ENCODE data around the gene EEF1G.
A peak's percentile ranks its signal among the peaks of the same experiment; 100 is the strongest.
"Not testable (repeated sequence)": the region's sequence is repeated elsewhere in the genome, so short reads cannot be mapped to it uniquely, and the experiment has no call there.

The EEF1G gene

GRCh38 chr11:62552485-62553079, 21.1 kb downstream of the EEF1G start:
- Histone ChIP-seq H3K27ac (ENCODE audit: low read length, poor library complexity, severe bottlenecking) (peak overlapping the region; percentile 92), H2BK120ac (ENCODE audit: low read depth, low read length) (peak overlapping the region; percentile 84), H3K36me3 (ENCODE audit: control insufficient read depth in 1 of 2, insufficient read depth in 2 of 2, low read depth in 1 of 2, low read length in 2 of 2) (peaks cover 5 to 8% of the 10 kb centered on the region in 2 experiments), H3K14ac (ENCODE audit: low read length in 2 of 2) (peak overlapping the region in 1 of 2 experiments; percentile 50), H3K79me1 (replicated peaks; ENCODE audit: low read length, poor library complexity, severe bottlenecking) (peaks cover 13% of the 10 kb centered on the region), H2AK5ac (ENCODE audit: low read length, severe bottlenecking) (peak overlapping the region; percentile 100), H2BK15ac (ENCODE audit: low read depth, poor library complexity, severe bottlenecking) (peak overlapping the region; percentile 55), H2BK5ac (ENCODE audit: low read depth, low read length, poor library complexity, severe bottlenecking) (peak overlapping the region; percentile 93), H3K9me3 (ENCODE audit: control insufficient read depth, low read length) (no peaks in the 10 kb centered on the region), H3K4ac (ENCODE audit: low read depth in 1 of 2, low read length in 2 of 2) (peak overlapping the region; percentile 62 to 68), H2AFZ (ENCODE audit: low read depth, low read length) (no peak overlapping the region), H3K23ac (ENCODE audit: low read length in 2 of 2) (peak overlapping the region; percentile 16 to 53), H3K27me3 (ENCODE audit: control insufficient read depth in 1 of 2, insufficient read depth in 1 of 2, low read length in 2 of 2) (no peaks in the 10 kb centered on the region), H3K9ac (ENCODE audit: low read length) (peak overlapping the region; percentile 95), H3K4me2 (ENCODE audit: low read length, poor library complexity, severe bottlenecking) (peak overlapping the region; percentile 31), H4K91ac (ENCODE audit: low read length) (peak overlapping the region; percentile 92), H2BK12ac (ENCODE audit: low read length in 2 of 2) (peak overlapping the region; percentile 94 to 99), H3K18ac (ENCODE audit: low read depth in 1 of 2, low read length in 2 of 2) (peak overlapping the region; percentile 83 to 91), H3K4me3 (ENCODE audit: insufficient read depth in 1 of 2, low read depth in 1 of 2, low read length in 2 of 2) (peak overlapping the region in 1 of 2 experiments; percentile 77), H4K8ac (ENCODE audit: low read length) (peak overlapping the region; percentile 58), H3K4me1 (ENCODE audit: control insufficient read depth, insufficient read depth, low read depth, low read length) (peaks cover 61% of the 10 kb centered on the region)
- DNase-seq: peak; percentile 76
- WGBS: 7% methylated on average over 4 of the region's 4 CpGs

- not testable (repeated sequence) for H3K4ac ChIP-seq (ENCODE audit: low read depth in 1 of 2, low read length in 2 of 2); H2BK5ac ChIP-seq (ENCODE audit: low read depth, low read length, poor library complexity, severe bottlenecking); H3K27me3 ChIP-seq (ENCODE audit: control insufficient read depth in 1 of 2, insufficient read depth in 1 of 2, low read length in 2 of 2); H3K23ac ChIP-seq (ENCODE audit: low read length in 2 of 2); H2BK120ac ChIP-seq (ENCODE audit: low read depth, low read length); H3K4me3 ChIP-seq (ENCODE audit: insufficient read depth in 1 of 2, low read depth in 1 of 2, low read length in 2 of 2); H3K4me2 ChIP-seq (ENCODE audit: low read length, poor library complexity, severe bottlenecking); H3K27ac ChIP-seq (ENCODE audit: low read length, poor library complexity, severe bottlenecking); H3K18ac ChIP-seq (ENCODE audit: low read depth in 1 of 2, low read length in 2 of 2); H3K9ac ChIP-seq (ENCODE audit: low read length); H2BK12ac ChIP-seq (ENCODE audit: low read length in 2 of 2); H3K9me3 ChIP-seq (ENCODE audit: control insufficient read depth, low read length); H2AFZ ChIP-seq (ENCODE audit: low read depth, low read length); H3K36me3 ChIP-seq (ENCODE audit: control insufficient read depth in 1 of 2, insufficient read depth in 2 of 2, low read depth in 1 of 2, low read length in 2 of 2); H4K91ac ChIP-seq (ENCODE audit: low read length); DNase-seq; H3K14ac ChIP-seq (ENCODE audit: low read length in 2 of 2); H4K8ac ChIP-seq (ENCODE audit: low read length); H2BK15ac ChIP-seq (ENCODE audit: low read depth, poor library complexity, severe bottlenecking)
- H3K4me1 ChIP-seq (ENCODE audit: control insufficient read depth, insufficient read depth, low read depth, low read length): peaks cover 47% of the 10 kb centered on the region
- peaks cover 13% of the 10 kb centered on the region for H3K79me1 ChIP-seq (replicated peaks; ENCODE audit: low read length, poor library complexity, severe bottlenecking)
- peak overlapping the region; percentile 17 for H2AK5ac ChIP-seq (ENCODE audit: low read length, severe bottlenecking)
- 100% methylated on average over 2 of the region's 2 CpGs for WGBS
Measured at GRCh38 chr11:62550478-62550877, 23.2 kb downstream of the EEF1G start.

GRCh38 chr11:62548545-62549335, 25.0 kb downstream of the EEF1G start:
- Histone ChIP-seq H4K91ac (ENCODE audit: low read length) (no peak overlapping the region), H3K23ac (ENCODE audit: low read length in 2 of 2) (no peak overlapping the region), H3K4me2 (ENCODE audit: low read length, poor library complexity, severe bottlenecking) (no peak overlapping the region), H3K36me3 (ENCODE audit: control insufficient read depth in 1 of 2, insufficient read depth in 2 of 2, low read depth in 1 of 2, low read length in 2 of 2) (peaks cover 0 to 17% of the 10 kb centered on the region in 2 experiments), H3K9me3 (ENCODE audit: control insufficient read depth, low read length) (no peaks in the 10 kb centered on the region), H2BK120ac (ENCODE audit: low read depth, low read length) (no peak overlapping the region), H3K9ac (ENCODE audit: low read length) (no peak overlapping the region), H4K8ac (ENCODE audit: low read length) (no peak overlapping the region), H3K4ac (ENCODE audit: low read depth in 1 of 2, low read length in 2 of 2) (no peak overlapping the region), H2AK5ac (ENCODE audit: low read length, severe bottlenecking) (peak overlapping the region; percentile 4), H3K4me1 (ENCODE audit: control insufficient read depth, insufficient read depth, low read depth, low read length) (peaks cover 32% of the 10 kb centered on the region), H3K18ac (ENCODE audit: low read depth in 1 of 2, low read length in 2 of 2) (no peak overlapping the region), H2BK5ac (ENCODE audit: low read depth, low read length, poor library complexity, severe bottlenecking) (no peak overlapping the region), H2BK12ac (ENCODE audit: low read length in 2 of 2) (peak overlapping the region in 1 of 2 experiments; percentile 43), H3K14ac (ENCODE audit: low read length in 2 of 2) (no peak overlapping the region), H2BK15ac (ENCODE audit: low read depth, poor library complexity, severe bottlenecking) (peak overlapping the region; percentile 21), H3K79me1 (replicated peaks; ENCODE audit: low read length, poor library complexity, severe bottlenecking) (peaks cover 13% of the 10 kb centered on the region), H2AFZ (ENCODE audit: low read depth, low read length) (no peak overlapping the region), H3K27ac (ENCODE audit: low read length, poor library complexity, severe bottlenecking) (no peak overlapping the region), H3K4me3 (ENCODE audit: insufficient read depth in 1 of 2, low read depth in 1 of 2, low read length in 2 of 2) (no peak overlapping the region), H3K27me3 (ENCODE audit: control insufficient read depth in 1 of 2, insufficient read depth in 1 of 2, low read length in 2 of 2) (no peaks in the 10 kb centered on the region)
- 91% methylated on average over 17 of the region's 17 CpGs for WGBS
- no peak for DNase-seq

- Histone ChIP-seq H3K36me3 (ENCODE audit: control insufficient read depth in 1 of 2, insufficient read depth in 2 of 2, low read depth in 1 of 2, low read length in 2 of 2) (peaks cover 4 to 26% of the 10 kb centered on the region in 2 experiments), H2BK15ac (ENCODE audit: low read depth, poor library complexity, severe bottlenecking) (no peak overlapping the region), H3K79me1 (replicated peaks; ENCODE audit: low read length, poor library complexity, severe bottlenecking) (peaks cover 13% of the 10 kb centered on the region), H3K18ac (ENCODE audit: low read depth in 1 of 2, low read length in 2 of 2) (peak overlapping the region; percentile 34 to 65), H3K4ac (ENCODE audit: low read depth in 1 of 2, low read length in 2 of 2) (peak overlapping the region; percentile 15 to 24), H3K27me3 (ENCODE audit: control insufficient read depth in 1 of 2, insufficient read depth in 1 of 2, low read length in 2 of 2) (no peaks in the 10 kb centered on the region), H3K4me3 (ENCODE audit: insufficient read depth in 1 of 2, low read depth in 1 of 2, low read length in 2 of 2) (peak overlapping the region in 1 of 2 experiments; percentile 87), H4K8ac (ENCODE audit: low read length) (peak overlapping the region; percentile 56), H3K23ac (ENCODE audit: low read length in 2 of 2) (no peak overlapping the region), H3K9ac (ENCODE audit: low read length) (peak overlapping the region; percentile 98), H3K27ac (ENCODE audit: low read length, poor library complexity, severe bottlenecking) (peak overlapping the region; percentile 85), H2BK120ac (ENCODE audit: low read depth, low read length) (no peak overlapping the region), H2AFZ (ENCODE audit: low read depth, low read length) (no peak overlapping the region), H2BK12ac (ENCODE audit: low read length in 2 of 2) (peak overlapping the region; percentile 9 to 87), H4K91ac (ENCODE audit: low read length) (no peak overlapping the region), H3K9me3 (ENCODE audit: control insufficient read depth, low read length) (no peaks in the 10 kb centered on the region), H3K4me1 (ENCODE audit: control insufficient read depth, insufficient read depth, low read depth, low read length) (peaks cover 24% of the 10 kb centered on the region), H2AK5ac (ENCODE audit: low read length, severe bottlenecking) (peak overlapping the region; percentile 64), H3K14ac (ENCODE audit: low read length in 2 of 2) (no peak overlapping the region), H2BK5ac (ENCODE audit: low read depth, low read length, poor library complexity, severe bottlenecking) (peak overlapping the region; percentile 74), H3K4me2 (ENCODE audit: low read length, poor library complexity, severe bottlenecking) (peak overlapping the region; percentile 71)
- WGBS: 37% methylated on average over 8 of the region's 8 CpGs
- DNase-seq: peak; percentile 28
Measured at GRCh38 chr11:62547691-62548281, 25.9 kb downstream of the EEF1G start.

Measured in mesenchymal stem cell (in vitro differentiated cells and primary cell).